Activated T-cell treated with anti-CD3 and anti-CD28 coated beads, Interleukin-2, amount 50 U/mL, for 4 hours (primary cell): ENCODE results near the gene EREG. TPM values are rescaled to one million over a fixed set of nuclear protein-coding genes. Genes with fewer than 3 reads are reported as not detected.

Experiments used
- ATAC-seq, 2 donors: fragments of 200-7000 bp; cut with Tn5 transposase; one replicate each; pipeline ENCODE4 v1.10.0; 2021
- DNase-seq: peaks from one replicate; pipeline ENCODE4 v3.0.0-alpha.2; 2020
- H3K27me3 Mint-ChIP-seq: one replicate; pipeline ENCODE4 v1.8.0; 2021; ENCODE audit warnings: low read depth, mixed read lengths
- H3K36me3 Mint-ChIP-seq: one replicate; pipeline ENCODE4 v1.8.0; 2022; ENCODE audit warnings: mixed read lengths; ENCODE audit not compliant: insufficient read depth
- H3K4me1 Mint-ChIP-seq: one replicate; pipeline ENCODE4 v1.8.0; 2021; ENCODE audit warnings: low read depth, mixed read lengths
- H3K4me3 Mint-ChIP-seq: one replicate; pipeline ENCODE4 v1.8.0; 2021; ENCODE audit warnings: mild to moderate bottlenecking, moderate library complexity, mixed read lengths
- H3K9me3 Mint-ChIP-seq: one replicate; pipeline ENCODE4 v1.8.0; 2021; ENCODE audit warnings: mixed read lengths
- total RNA-seq, 3 donors: library from RNA; stranded (reverse); gene quantifications; one replicate each; pipeline ENCODE4 v1.2.1, GENCODE V29; 2021

The EREG gene
- total RNA-seq, 3 donors from 2014 or later: 0.13 to 0.63 (median 0.54) TPM

DNA sequence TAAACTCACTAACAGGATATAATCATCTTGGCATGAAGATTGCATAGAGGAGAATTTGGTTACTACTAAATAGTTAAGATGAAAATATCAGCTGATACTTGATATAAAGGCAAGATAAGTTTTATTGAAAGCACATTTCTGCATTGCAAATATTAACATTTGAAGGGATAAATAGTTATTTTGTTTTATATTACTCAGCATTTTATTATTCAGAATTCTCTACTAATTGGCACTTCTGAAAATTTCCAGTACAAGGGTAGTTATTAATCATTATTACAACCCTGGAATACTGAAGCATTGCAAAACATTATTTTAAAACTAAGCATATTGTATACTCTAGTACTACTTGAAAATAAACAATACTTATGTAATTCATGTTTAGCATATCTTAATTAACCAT lies 47.3 kb downstream of the EREG start:
- DNase-seq (no peak), ATAC-seq (no peak)
- no peaks in the 10 kb centered on the region for H3K9me3 Mint-ChIP-seq
- H3K4me1 Mint-ChIP-seq: no peaks in the 10 kb centered on the region
- no peak overlapping the region for H3K4me3 Mint-ChIP-seq
- H3K27me3 Mint-ChIP-seq: no peaks in the 10 kb centered on the region
- no peaks in the 10 kb centered on the region for H3K36me3 Mint-ChIP-seq

DNA sequence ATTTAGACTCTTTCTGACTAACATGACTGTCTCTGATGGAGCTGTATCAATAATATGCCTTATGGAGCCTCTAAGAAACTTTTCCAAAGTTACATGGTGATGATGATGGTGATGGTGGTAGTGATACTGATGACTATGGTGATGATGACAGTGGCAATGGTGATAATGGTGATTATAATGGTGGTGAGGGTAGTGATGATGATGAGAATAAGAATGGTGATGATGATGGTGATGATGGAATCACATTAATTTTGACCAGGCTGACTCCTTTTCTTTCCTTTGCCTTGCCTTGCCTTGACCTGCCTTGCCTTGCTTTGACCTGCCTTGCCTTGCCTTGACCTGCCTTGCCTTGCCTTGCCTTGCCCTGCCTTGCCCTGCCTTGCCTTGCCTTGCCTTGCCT lies 48.3 kb downstream of the EREG start:
- DNase-seq: no peak
- ATAC-seq: no peak
- no peaks in the 10 kb centered on the region for H3K27me3 Mint-ChIP-seq

DNA sequence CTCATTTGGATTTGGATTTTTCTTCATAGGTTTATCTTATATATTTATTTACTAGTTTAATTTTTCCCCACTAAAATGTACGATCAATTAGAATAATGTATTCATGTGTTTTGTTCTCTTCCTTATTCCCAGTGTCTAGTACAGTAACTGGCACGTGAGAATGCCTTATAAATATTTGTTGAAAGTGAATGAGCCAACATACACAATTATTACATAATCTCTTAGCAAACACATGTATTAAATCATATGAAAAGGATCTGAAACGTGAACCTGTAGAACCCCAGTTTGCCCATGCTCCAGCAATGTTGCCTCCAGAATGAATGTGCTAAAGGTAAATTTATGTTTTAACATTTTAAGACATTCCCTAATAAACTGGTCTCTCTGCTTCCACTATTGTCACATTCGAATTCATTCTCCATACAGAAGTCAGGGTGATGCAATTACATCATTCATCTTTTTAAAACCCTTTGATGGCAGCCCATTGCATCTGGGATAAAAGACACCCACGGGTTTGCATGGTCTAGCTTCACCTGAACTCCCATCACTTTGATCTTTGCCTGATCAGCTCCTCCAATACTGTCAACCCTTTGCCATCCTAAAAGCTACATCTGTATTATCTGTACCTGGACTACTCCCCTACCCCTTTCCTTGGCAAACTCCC lies 49.3 kb downstream of the EREG start:
- DNase-seq (no peak), ATAC-seq (no peak)
- peaks cover 3% of the 10 kb centered on the region for H3K27me3 Mint-ChIP-seq
- no peaks in the 10 kb centered on the region for H3K9me3 Mint-ChIP-seq
- no peak overlapping the region for H3K4me3 Mint-ChIP-seq
- no peaks in the 10 kb centered on the region for H3K4me1 Mint-ChIP-seq
- no peaks in the 10 kb centered on the region for H3K36me3 Mint-ChIP-seq

More for the DNA sequence above, 48.3 kb downstream of the EREG start:
- Mint-ChIP-seq H3K9me3 (no peaks in the 10 kb centered on the region), H3K4me3 (no peak overlapping the region), H3K4me1 (no peaks in the 10 kb centered on the region), H3K36me3 (no peaks in the 10 kb centered on the region)

DNA sequence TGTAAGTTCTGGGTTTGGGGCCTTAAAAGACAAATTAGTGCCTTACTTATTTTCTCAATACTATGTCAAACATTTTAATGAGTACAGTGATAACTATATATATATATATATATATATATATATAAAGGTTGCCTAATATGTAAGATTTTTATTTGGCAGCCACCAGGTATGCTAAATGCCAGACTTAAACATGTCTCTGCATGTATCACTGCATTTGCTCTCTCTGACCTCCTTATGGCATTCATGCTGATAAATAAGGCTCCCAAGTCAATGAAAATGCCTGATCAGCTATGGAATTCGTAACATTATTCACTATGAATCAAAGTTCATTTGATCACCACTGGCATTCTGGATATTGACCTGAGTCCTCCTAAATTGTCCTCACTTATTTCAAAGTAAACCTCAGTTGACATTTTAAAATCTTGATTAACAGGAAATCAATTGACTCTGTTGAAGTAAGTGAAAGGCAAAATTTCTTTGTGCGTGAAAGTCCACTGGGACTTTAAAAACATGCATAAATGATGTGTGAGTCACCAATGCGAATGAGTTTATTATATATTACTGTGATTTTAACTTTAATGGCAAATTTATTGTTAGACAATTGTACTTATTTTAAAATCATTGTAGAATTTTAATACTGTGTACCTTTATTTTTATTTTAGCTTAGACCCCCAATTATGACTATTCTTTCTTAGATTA lies 50.8 kb downstream of the EREG start:
- H3K36me3 Mint-ChIP-seq: no peaks in the 10 kb centered on the region
- no peak for DNase-seq
- no peaks in the 10 kb centered on the region for H3K9me3 Mint-ChIP-seq
- peaks cover 3% of the 10 kb centered on the region for H3K27me3 Mint-ChIP-seq
- no peak overlapping the region for H3K4me3 Mint-ChIP-seq
- ATAC-seq: no peak
- H3K4me1 Mint-ChIP-seq: no peaks in the 10 kb centered on the region

DNA sequence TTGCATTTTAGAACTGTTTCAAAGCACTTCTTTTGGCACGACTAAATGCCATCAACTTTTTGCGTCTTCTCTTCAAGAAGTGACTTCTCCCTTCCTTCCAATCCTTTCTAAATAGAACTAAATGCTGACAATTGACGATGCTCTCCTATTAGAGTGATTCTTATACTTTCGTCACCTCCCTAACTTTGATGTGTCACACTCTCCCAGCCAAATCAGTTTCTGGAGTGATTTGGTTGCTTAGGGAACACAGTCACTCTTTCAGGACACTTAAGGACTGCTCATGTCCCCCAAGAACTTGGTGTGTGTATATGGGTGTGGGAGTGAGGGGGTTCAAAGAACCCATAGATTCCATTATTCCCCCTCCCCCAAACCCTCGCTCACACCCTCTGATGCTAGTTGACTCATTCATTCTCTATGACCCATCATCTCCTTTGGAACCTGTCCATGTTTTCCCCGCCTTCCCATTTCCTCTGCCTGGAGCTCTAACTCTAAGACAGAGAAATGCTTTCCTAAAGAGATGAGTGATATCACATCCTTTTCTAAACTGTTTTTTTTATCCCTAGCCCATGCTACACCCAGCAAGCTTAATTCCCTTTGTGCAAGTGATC lies 53.2 kb downstream of the EREG start:
- ATAC-seq (no peak), DNase-seq (no peak)
- H3K4me3 Mint-ChIP-seq: no peak overlapping the region
- peaks cover 3% of the 10 kb centered on the region for H3K27me3 Mint-ChIP-seq
- no peaks in the 10 kb centered on the region for H3K36me3 Mint-ChIP-seq
- no peaks in the 10 kb centered on the region for H3K9me3 Mint-ChIP-seq
- H3K4me1 Mint-ChIP-seq: no peaks in the 10 kb centered on the region

DNA sequence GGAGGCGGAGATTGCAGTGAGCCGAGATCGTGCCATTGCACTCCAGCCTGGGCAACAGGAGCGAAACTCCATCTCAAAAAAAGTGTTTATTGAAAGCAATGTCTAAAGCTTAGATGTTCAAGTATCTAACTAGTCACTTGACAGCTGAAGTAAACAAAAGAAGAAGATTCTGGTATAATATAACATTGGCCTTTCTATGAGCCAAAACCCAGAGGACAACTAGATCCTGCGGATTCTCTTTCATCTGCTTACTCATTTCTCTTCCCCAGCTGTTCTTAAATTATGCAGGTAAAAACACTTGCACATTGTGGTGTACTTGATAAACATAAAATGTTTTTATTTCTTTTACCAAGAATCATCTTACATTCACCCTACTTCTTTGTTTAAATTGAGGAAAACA lies 55.9 kb downstream of the EREG start:
- ATAC-seq (no peak), DNase-seq (no peak)
- Mint-ChIP-seq H3K36me3 (no peaks in the 10 kb centered on the region), H3K27me3 (peaks cover 3% of the 10 kb centered on the region), H3K4me3 (no peak overlapping the region), H3K4me1 (no peaks in the 10 kb centered on the region), H3K9me3 (no peaks in the 10 kb centered on the region)

DNA sequence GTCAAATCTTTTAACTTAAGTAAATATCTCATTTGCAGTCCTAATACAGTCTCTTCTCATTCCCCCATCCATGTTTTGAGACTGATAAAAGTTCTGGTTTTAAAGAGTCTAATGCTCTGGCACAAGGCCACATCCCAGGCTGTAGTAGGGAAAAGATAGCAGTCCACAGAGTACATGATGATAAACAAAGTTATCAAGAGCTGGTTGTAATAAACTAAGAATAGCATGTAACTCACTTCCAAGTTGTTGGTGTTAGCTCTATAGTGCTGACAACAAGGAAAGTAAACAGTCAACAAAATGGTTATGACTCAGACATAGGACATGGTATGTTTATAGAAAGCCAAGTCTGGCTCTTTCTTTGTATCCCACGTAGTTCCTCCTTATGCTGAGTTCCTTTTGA lies 58.2 kb downstream of the EREG start:
- H3K4me1 Mint-ChIP-seq: no peaks in the 10 kb centered on the region
- no peak for ATAC-seq
- H3K9me3 Mint-ChIP-seq: no peaks in the 10 kb centered on the region
- no peaks in the 10 kb centered on the region for H3K36me3 Mint-ChIP-seq
- DNase-seq: no peak
- no peak overlapping the region for H3K4me3 Mint-ChIP-seq
- peaks cover 3% of the 10 kb centered on the region for H3K27me3 Mint-ChIP-seq

DNA sequence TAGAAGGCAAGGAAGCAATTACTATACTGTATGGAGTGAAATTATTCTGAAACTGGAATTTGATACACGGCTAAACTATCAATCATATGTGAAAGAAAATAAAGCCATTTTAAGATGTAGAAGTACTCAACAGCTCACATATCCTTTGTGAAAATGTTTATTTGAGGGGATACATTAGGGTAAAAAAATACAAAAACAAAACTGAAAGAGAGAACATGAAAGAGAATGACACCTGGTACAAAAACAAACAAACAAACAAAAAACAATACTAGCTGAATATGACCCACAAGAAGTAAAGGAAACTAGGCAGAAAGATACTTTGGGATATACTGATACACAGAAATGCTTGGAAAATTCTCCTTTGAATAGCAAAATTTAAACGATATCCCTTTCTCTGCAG lies 59.2 kb downstream of the EREG start:
- Mint-ChIP-seq H3K4me3 (no peak overlapping the region), H3K36me3 (no peaks in the 10 kb centered on the region), H3K4me1 (no peaks in the 10 kb centered on the region), H3K9me3 (no peaks in the 10 kb centered on the region), H3K27me3 (peaks cover 2% of the 10 kb centered on the region)
- ATAC-seq: no peak
- no peak for DNase-seq

DNA sequence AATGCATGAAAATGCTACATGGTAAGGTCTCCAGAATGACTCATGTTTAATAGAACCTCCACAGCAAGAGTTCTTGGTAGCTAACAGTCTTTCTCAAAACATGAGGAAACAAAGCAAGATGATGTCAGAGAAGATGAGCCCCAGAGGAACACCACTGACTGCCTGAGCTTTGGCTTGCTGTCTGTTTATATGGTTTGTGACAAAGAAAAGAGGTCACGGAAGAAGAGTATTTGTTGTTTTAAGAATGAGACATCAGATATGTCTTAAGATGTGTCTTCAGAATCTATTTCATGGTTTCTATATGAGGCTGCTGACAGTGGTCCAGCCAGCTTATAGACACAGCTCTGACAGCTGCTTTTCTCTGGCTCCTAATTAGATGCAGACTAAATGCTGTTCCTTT lies 61.2 kb downstream of the EREG start:
- H3K27me3 Mint-ChIP-seq: no peaks in the 10 kb centered on the region
- no peaks in the 10 kb centered on the region for H3K36me3 Mint-ChIP-seq
- no peak for ATAC-seq
- no peaks in the 10 kb centered on the region for H3K9me3 Mint-ChIP-seq
- no peaks in the 10 kb centered on the region for H3K4me1 Mint-ChIP-seq
- H3K4me3 Mint-ChIP-seq: no peak overlapping the region
- DNase-seq: no peak

DNA sequence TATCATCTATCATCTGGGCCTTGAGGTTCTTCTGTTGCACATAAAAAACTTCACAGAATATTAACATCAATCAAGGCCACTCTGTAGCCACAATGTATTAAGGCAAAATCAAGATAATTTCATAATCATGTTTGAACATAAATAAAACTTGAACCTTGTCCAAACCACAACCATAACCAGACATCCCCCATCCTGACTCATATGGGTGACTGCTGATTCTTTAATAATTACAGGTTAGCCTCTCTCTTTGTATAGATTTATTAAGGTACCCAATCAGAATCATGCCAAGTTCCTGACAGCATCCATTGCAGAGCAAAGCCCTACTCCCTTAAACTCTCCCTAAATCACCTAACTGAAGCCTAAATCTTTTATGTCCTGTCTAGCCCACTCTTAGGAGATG lies 63.3 kb downstream of the EREG start:
- no peak for ATAC-seq
- Mint-ChIP-seq H3K36me3 (no peaks in the 10 kb centered on the region), H3K9me3 (no peaks in the 10 kb centered on the region), H3K4me1 (no peaks in the 10 kb centered on the region), H3K27me3 (no peaks in the 10 kb centered on the region), H3K4me3 (no peak overlapping the region)
- DNase-seq: no peak

DNA sequence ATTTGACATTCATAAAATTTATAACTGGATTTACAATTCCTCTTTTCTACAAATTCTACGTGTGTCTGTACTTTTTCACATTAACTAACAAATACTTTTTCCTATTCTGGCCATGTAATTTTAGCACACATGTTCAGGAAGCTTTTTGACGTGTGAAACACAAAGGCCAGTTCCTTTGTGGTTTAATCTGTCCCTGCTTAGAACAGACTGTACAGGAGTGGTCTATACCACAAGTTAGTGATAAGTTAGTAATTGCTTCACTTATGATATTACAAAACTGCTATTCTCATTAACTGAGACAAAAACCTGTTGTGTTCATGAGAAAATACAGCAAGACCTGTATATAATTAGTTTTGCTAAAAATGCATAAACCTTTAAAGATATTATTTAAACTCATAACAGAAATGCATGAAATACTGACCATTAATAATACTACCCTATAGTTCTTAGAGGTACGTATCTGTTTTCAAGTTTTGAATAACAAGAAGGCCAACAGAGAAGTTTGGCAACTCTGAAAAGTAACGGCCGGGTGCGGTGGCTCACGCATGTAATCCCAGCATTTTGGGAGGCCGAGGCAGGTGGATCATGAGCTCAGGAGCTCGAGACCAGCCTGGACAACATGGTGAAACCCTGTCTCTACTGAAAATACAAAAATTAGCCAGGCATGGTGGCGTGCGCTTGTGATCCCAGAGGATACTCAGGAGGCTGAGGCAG lies 66.3 kb downstream of the EREG start:
- Mint-ChIP-seq H3K4me3 (no peak overlapping the region), H3K36me3 (no peaks in the 10 kb centered on the region), H3K9me3 (no peaks in the 10 kb centered on the region), H3K4me1 (no peaks in the 10 kb centered on the region), H3K27me3 (peaks cover 4% of the 10 kb centered on the region)
- no peak for ATAC-seq
- DNase-seq: no peak

DNA sequence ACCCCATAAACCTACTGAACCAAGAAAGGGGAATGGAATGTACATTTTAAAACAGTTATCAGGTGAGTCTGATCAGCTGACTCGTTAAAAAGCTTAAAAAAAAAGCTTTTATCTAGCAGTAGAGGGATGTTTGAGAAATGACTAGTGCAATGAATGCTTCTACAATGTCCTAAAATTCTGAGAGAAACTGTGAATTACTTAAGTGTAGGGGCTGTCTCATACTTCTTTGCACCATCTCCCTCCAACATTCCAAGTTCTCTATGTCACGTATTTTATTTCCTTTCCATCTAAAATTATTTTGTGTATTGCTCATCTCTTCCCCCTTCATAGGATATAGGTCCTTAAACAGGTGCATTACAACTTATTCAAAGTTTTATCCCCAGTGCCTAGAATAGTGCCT lies 68.1 kb downstream of the EREG start:
- H3K9me3 Mint-ChIP-seq: no peaks in the 10 kb centered on the region
- peaks cover 4% of the 10 kb centered on the region for H3K27me3 Mint-ChIP-seq
- no peak overlapping the region for H3K4me3 Mint-ChIP-seq
- no peaks in the 10 kb centered on the region for H3K4me1 Mint-ChIP-seq
- DNase-seq: no peak
- ATAC-seq: no peak
- H3K36me3 Mint-ChIP-seq: no peaks in the 10 kb centered on the region

DNA sequence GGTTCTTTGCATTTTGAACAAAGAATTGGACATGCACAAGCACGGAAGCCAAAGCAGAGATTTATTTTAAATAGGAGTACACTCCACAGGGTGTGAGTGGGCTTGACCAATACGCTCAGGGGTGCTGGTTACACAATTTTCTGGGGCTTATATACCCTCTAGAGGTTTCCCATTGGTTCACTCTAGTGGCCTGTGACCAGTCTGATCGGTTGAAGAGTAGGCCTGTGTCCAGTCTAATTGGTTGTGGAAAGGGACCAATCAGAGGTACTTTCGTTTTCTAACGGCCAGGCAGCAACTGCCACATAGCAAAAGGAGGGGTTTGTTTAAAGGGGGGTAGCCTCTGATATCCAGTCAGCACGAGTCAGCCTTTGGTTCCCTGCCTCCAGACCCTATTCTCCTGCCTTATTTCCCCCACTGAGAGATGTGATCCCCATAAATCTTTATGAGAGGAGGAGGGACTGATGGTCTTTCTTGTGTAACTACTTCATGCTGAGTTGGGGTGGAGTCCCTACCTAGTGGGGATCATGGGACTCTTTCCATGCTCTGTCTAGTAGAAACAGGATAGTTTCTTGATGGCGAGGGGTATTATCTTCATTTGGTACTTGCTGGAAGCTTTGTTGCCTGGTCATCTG lies 68.7 kb downstream of the EREG start:
- Mint-ChIP-seq H3K9me3 (no peaks in the 10 kb centered on the region), H3K4me1 (no peaks in the 10 kb centered on the region), H3K27me3 (peaks cover 4% of the 10 kb centered on the region), H3K4me3 (no peak overlapping the region), H3K36me3 (no peaks in the 10 kb centered on the region)
- ATAC-seq (no peak), DNase-seq (no peak)

DNA sequence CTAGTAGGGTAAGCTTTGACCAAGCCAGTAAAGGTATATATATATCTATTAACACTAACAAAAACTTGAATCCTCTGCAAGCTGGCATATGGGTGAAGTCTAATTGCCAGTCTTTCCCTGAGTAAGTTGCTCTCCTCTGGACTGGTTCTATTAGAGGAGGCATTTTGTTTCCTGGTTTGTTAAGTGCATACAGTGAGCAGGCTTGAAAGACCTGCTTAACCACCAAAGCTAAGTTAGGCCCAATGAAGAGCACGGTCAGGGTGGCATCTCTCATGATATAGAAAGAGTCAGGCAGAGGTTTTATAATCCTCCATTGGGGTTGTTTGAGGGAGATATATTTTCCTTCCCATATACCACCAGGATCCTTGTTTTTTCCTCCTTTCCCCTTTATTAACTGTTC lies 70.4 kb downstream of the EREG start:
- ATAC-seq (no peak), DNase-seq (no peak)
- Mint-ChIP-seq H3K9me3 (no peaks in the 10 kb centered on the region), H3K4me3 (no peak overlapping the region), H3K36me3 (no peaks in the 10 kb centered on the region), H3K27me3 (peaks cover 4% of the 10 kb centered on the region), H3K4me1 (no peaks in the 10 kb centered on the region)
